ENCODE results near the gene OMP.

The OMP gene

DNA sequence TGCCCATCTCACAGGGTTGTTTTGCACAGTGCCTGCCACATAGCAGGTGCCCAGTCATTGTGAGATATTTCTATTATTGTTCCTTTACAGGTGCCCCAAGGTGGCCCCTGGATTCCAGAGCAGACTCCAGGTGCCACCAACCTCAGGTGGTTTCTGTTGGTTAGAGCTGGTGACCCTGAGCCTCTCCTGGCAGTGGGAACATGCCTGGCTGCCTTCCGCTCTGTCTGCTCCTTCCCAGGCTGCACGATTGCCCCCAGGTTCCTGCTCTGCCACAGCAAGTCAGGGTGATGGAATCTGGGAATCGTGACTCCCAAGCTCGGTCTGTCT is 12.6 kb upstream of the OMP start:
- TF ChIP-seq, protein P1, sequence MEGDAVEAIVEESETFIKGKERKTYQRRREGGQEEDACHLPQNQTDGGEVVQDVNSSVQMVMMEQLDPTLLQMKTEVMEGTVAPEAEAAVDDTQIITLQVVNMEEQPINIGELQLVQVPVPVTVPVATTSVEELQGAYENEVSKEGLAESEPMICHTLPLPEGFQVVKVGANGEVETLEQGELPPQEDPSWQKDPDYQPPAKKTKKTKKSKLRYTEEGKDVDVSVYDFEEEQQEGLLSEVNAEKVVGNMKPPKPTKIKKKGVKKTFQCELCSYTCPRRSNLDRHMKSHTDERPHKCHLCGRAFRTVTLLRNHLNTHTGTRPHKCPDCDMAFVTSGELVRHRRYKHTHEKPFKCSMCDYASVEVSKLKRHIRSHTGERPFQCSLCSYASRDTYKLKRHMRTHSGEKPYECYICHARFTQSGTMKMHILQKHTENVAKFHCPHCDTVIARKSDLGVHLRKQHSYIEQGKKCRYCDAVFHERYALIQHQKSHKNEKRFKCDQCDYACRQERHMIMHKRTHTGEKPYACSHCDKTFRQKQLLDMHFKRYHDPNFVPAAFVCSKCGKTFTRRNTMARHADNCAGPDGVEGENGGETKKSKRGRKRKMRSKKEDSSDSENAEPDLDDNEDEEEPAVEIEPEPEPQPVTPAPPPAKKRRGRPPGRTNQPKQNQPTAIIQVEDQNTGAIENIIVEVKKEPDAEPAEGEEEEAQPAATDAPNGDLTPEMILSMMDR (IDR thresholded peaks at IDR 0.05; ENCODE audit: borderline replicate concordance, control extremely low read depth, extremely low read depth, insufficient read depth, missing control alignments): no peak
- in situ Hi-C loops (cut with MboI; ENCODE audit: low sequenced_read_pairs, unreplicated experiment): loop anchor here (5.0 kb wide), 1 partner anchor 33 kb away; no protein-coding TSS in a partner anchor
- no peak for DNase-seq (ENCODE audit: low spot score)

DNA sequence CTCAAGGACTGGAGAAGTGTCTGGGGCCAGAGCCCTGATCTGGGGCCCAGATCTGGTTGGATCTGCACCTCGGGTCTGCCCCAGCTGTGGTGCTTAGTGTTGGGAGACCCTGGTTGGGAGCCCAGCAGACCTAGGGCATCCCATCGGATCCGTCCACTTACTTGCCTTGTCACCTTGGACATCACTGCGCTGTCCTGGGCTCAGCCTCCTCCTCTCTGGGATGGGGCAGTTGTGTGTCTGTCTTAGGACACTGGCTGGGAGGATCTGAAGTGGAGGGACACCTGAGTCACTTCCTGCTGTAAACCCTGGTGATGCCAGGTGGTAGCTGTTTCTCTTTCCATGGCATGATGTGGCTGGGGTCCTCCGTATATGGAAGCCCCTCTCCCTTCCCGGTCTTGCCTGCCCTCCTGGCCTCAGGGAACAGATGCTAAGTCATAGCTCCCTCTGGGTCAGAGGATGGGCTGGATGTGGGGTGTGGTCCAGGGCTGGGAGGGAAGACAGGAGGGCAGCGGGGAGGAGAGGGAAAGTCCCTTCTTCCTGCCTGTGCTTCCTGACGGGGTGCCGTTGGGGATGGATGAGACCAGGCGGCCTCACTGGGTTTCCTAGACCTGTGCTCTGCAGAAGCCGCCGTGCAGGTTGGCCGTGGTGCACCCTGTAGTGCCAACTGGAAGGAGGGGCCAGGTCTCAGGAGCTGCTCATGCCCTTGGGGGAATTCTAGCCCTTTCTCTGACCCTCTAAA is 12.1 kb upstream of the OMP start:
- in situ Hi-C loops (cut with MboI; ENCODE audit: low sequenced_read_pairs, unreplicated experiment): loop anchor here (5.0 kb wide), 1 partner anchor 33 kb away; no protein-coding TSS in a partner anchor
- TF ChIP-seq, protein P1 (IDR thresholded peaks at IDR 0.05; ENCODE audit: borderline replicate concordance, control extremely low read depth, extremely low read depth, insufficient read depth, missing control alignments): no peak

DNA sequence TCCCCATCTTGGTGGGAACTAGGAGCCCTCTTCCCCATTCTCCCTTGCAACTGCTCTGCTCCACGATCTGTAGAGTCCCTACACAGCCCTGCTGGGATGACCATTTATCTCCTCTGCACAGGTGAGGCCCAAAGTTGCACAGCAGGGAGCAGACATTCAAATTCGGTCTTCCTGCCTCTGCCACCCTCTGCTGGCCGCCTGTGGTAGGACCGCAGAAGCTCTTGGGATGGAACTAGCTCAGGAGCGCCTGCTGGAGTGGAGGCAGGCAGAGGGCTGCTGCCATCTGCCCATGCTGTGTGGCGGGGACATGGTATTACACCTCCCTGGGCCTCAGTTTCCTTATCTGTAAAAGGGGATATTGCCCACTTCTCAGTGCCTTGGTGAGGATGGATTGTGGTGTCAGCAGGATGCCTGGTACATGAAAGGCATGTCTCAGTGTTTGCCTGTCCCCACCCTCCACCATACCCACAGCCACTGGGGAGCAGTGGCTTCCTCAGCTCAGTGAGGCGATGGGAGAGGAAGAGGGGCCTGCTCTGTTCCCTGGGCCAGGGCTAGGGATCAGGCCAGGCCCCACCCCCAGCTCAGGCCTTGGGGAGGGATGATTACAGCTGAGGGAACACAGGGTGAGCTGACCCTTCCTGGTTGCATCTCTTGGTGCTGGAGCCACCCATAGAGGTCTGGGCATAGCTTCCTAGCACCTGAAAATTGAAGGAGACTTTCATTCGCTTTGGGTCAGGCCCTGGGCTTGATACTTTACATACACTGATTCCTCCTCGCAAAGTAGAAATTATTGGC is 11.3 kb upstream of the OMP start:
- in situ Hi-C loops (cut with MboI; ENCODE audit: low sequenced_read_pairs, unreplicated experiment): loop anchor here (5.0 kb wide), 1 partner anchor 34 kb away; no protein-coding TSS in a partner anchor
- TF ChIP-seq, protein P1 (IDR thresholded peaks at IDR 0.05; ENCODE audit: borderline replicate concordance, control extremely low read depth, extremely low read depth, insufficient read depth, missing control alignments): peak; percentile 88
- peak; percentile 93 for DNase-seq (ENCODE audit: low spot score)

More for the DNA sequence above, 12.1 kb upstream of the OMP start:
- no peak for DNase-seq (ENCODE audit: low spot score)

DNA sequence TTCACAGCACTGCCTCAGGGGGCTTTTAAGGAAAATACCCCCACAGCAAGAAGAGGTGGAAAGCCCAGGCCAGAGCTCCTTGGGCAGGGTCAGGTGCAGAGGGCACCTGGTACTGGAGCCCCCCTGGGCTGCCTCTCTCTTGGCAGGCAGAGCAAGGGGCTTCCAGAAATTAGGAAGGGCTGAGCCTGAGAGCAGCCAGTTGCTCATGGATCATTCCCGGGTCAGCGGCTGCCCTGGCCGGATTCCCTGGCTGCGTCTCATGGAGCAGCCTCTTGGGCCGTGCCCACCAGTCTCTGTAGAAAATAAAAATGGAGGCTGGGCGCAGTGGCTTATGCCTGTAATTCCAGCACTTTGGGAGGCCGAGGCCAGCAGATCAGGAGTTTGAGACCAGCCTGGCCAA is 10.3 kb upstream of the OMP start:
- DNase-seq (ENCODE audit: low spot score): no peak
- in situ Hi-C loops (cut with MboI; ENCODE audit: low sequenced_read_pairs, unreplicated experiment): loop anchor here (5.0 kb wide), 1 partner anchor 35 kb away; no protein-coding TSS in a partner anchor
- TF ChIP-seq, protein P1 (IDR thresholded peaks at IDR 0.05; ENCODE audit: borderline replicate concordance, control extremely low read depth, extremely low read depth, insufficient read depth, missing control alignments): no peak

DNA sequence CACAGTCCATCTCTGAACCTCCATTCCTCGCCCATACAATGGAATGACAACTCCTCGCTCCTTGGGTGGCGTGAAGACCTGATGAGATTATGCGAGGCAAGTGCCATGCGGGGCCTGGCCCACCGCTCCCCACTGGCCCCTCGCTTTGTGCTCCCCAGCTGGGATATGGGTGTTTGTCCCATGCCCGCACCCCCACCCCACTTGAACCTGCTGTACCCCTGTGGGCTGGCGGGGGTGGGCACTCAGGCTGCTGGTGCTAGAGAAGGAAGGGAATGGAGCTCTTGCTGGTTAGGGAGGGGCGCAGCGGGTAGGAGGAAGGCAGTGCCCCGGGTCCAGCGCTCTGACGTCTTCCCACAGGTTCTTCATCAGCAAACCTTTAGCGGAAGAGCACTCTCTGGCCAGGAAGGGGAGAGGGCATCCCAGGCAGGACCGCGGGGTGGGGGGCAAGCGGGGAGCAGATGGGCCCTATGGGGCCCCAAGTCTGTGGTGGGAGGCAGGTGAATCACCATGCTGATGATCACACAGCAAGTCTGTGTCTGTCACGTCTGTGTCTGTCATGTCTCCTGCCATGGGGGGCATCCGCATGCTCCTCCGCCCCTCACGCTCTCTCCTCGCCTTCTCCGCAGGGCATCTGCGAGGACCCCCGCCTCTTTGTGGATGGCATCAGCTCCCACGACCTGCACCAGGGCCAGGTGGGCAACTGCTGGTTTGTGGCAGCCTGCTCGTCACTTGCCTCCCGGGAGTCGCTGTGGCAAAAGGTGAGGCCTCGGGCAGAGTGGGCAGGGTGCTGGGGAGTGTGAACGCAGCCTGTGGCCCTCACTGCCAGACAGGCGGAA is 9.4 kb upstream of the OMP start:
- TF ChIP-seq, protein P1 (IDR thresholded peaks at IDR 0.05; ENCODE audit: borderline replicate concordance, control extremely low read depth, extremely low read depth, insufficient read depth, missing control alignments): no peak
- DNase-seq (ENCODE audit: low spot score): no peak
- in situ Hi-C loops (cut with MboI; ENCODE audit: low sequenced_read_pairs, unreplicated experiment): loop anchor here (5.0 kb wide), 1 partner anchor 36 kb away; no protein-coding TSS in a partner anchor

Measured in GM13976 (cell line).